HEK293T (cell line): ENCODE results near the gene KDM4C.
"Not testable (repeated sequence)": the region's sequence is repeated elsewhere in the genome, so short reads cannot be mapped to it uniquely, and the experiment has no call there.

Experiments used
- CTCF ChIA-PET: fragments of 350-600 bp; formaldehyde crosslinking; extraction: SDS; loops from one replicate; lab custom pipeline; 2021; ENCODE audit warnings: antibody characterized with exemption, inconsistent platforms; lab: Yijun Ruan, JAX
- POLR2A ChIA-PET: fragments of 350-600 bp; formaldehyde crosslinking; extraction: SDS; loops from one replicate; lab custom pipeline; 2020; ENCODE audit warnings: antibody characterized with exemption, inconsistent platforms; lab: Yijun Ruan, JAX
- DNase-seq: peaks from one replicate; pipeline ENCODE4 v3.0.0; 2012; ENCODE audit warnings: mixed read lengths; ENCODE audit errors: extremely low spot score
- ARNT ChIP-seq: fragments of 450-650 bp; IDR thresholded peaks from 2 replicates; pipeline ENCODE4 v1.6.1; 2017; ENCODE audit warnings: mild to moderate bottlenecking
- BHLHE40 ChIP-seq: fragments of 450-650 bp; IDR thresholded peaks from 2 replicates; pipeline ENCODE4 v1.6.1; 2016; ENCODE audit warnings: mild to moderate bottlenecking, moderate library complexity, borderline replicate concordance
- CTBP1 ChIP-seq: fragments of 450-650 bp; IDR thresholded peaks from 2 replicates; pipeline ENCODE4 v1.6.1; 2016; ENCODE audit warnings: borderline replicate concordance
- ELF4 ChIP-seq: fragments of 450-650 bp; IDR thresholded peaks from 2 replicates; pipeline ENCODE4 v1.6.1; 2017; ENCODE audit warnings: antibody characterized with exemption
- FOXA1 ChIP-seq: fragments of 450-650 bp; IDR thresholded peaks from 2 replicates; pipeline ENCODE4 v1.6.1; 2016; ENCODE audit warnings: mild to moderate bottlenecking
- FOXK2 ChIP-seq: fragments of 450-650 bp; IDR thresholded peaks from 2 replicates; pipeline ENCODE4 v1.6.1; 2016; ENCODE audit warnings: mild to moderate bottlenecking
- FOXM1 ChIP-seq: fragments of 450-650 bp; IDR thresholded peaks from 2 replicates; pipeline ENCODE4 v1.6.1; 2017; ENCODE audit warnings: mild to moderate bottlenecking, borderline replicate concordance
- HDGF ChIP-seq: fragments of 450-650 bp; IDR thresholded peaks from 2 replicates; pipeline ENCODE4 v1.6.1; 2017; ENCODE audit warnings: antibody characterized with exemption, borderline replicate concordance
- L3MBTL2 ChIP-seq: fragments of 450-650 bp; conservative IDR thresholded peaks from 2 replicates; pipeline ENCODE4 v1.6.1; 2016; ENCODE audit warnings: mild to moderate bottlenecking
- LEF1 ChIP-seq: fragments of 450-650 bp; IDR thresholded peaks from 2 replicates; pipeline ENCODE4 v1.6.1; 2017; ENCODE audit warnings: mild to moderate bottlenecking, borderline replicate concordance
- NFRKB ChIP-seq: fragments of 450-650 bp; IDR thresholded peaks from 2 replicates; pipeline ENCODE4 v1.6.1; 2016; ENCODE audit warnings: mild to moderate bottlenecking, moderate library complexity
- SP1 ChIP-seq: fragments of 450-650 bp; IDR thresholded peaks from 2 replicates; pipeline ENCODE4 v1.6.1; 2017
- SUZ12 ChIP-seq: fragments of 450-650 bp; IDR thresholded peaks from 2 replicates; pipeline ENCODE4 v1.6.1; 2016; ENCODE audit warnings: mild to moderate bottlenecking
- TARDBP ChIP-seq: fragments of 450-650 bp; IDR thresholded peaks from 2 replicates; pipeline ENCODE4 v1.6.1; 2016
- ZNF384 ChIP-seq: fragments of 450-650 bp; IDR thresholded peaks from 2 replicates; pipeline ENCODE4 v1.6.1; 2016
- TF ChIP-seq, protein P1 (sequence below): fragments of 450-650 bp; IDR thresholded peaks from 2 replicates; pipeline ENCODE4 v1.6.1; 2016

Gene KDM4C

DNA sequence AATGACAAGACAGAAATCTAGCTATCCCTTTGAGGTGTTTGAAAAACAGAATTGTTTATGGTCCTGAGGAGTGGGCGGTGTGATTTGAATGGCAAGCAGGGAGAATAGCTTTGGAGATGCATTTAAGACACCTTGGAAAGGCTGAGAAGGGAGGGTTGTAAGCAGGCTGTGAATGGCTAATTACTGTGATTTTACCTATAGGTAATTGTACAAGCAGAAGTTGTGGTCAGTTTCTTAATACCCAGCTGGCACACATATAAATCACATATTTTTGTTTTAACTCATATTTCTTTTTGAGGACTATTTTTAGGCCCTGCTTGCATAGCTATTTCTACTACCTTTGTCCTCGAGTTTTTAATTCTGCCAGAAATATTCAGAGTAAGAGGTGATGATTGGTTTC, 248.6 kb downstream of the KDM4C start:
- POLR2A ChIA-PET = no interaction called here
- CTCF ChIA-PET = no interaction called here
- no peak for DNase-seq
- TF ChIP-seq HDGF = no peak
- TF ChIP-seq NFRKB = no peak
- TF ChIP-seq BHLHE40 = no peak
- TF ChIP-seq TARDBP = no peak
- TF ChIP-seq, protein P1, sequence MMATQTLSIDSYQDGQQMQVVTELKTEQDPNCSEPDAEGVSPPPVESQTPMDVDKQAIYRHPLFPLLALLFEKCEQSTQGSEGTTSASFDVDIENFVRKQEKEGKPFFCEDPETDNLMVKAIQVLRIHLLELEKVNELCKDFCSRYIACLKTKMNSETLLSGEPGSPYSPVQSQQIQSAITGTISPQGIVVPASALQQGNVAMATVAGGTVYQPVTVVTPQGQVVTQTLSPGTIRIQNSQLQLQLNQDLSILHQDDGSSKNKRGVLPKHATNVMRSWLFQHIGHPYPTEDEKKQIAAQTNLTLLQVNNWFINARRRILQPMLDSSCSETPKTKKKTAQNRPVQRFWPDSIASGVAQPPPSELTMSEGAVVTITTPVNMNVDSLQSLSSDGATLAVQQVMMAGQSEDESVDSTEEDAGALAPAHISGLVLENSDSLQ = no peak
- no peak for TF ChIP-seq CTBP1
- TF ChIP-seq FOXA1 = no peak
- TF ChIP-seq FOXM1 = no peak
- TF ChIP-seq L3MBTL2 = no peak
- no peak for TF ChIP-seq ZNF384
- no peak for TF ChIP-seq LEF1
- TF ChIP-seq SP1 = no peak
- TF ChIP-seq ARNT = no peak
- no peak for TF ChIP-seq ELF4
- no peak for TF ChIP-seq FOXK2

DNA sequence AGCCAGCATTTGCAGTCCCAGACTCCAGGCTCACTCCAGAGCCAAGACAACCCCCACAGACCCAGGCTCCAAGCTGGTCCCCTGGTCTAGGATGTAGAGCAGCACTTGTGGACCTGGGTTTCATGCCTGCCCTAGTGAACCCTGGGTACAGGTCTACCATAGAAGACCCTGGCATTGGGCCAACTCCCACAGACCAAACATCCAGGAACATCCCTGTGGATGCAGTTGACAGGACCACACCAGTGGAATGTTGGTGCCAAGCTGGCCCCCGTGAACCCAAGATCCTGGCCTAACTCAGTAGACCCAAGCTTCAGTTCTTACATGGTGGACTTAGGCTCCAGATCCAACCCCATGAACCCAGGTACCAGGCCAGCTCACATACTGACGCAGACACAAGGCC, 250.6 kb downstream of the KDM4C start:
- DNase-seq = no peak
- TF ChIP-seq, protein P1 = no peak
- TF ChIP-seq L3MBTL2 (no peak), SP1 (no peak), CTBP1 (no peak), FOXA1 (no peak), ZNF384 (no peak), ELF4 (no peak), HDGF (no peak), FOXM1 (no peak), LEF1 (no peak), FOXK2 (no peak)
- CTCF ChIA-PET = interaction anchor here (0.6 kb wide), 1 partner anchor 179 kb away, joined by 3 read pairs; no protein-coding TSS in a partner anchor
- POLR2A ChIA-PET = no interaction called here

DNA sequence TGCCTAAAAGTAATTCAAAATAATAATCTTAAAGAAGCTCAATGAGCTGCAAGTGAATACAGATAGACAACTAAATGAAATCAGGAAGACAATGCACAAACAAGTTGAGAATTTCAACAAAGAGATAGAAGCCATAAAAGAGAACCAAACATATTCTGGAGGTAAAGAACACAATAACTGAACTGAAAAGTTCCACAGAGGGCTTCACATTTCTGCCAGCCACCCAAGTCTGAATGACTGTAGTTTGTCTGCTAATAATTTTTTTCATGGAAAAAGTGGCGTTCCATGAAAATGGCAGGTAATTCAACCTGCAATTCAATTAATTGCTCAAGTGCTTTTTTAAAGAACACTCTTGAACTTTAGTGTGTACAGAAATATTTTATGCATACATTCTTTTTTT, 251.3 kb downstream of the KDM4C start:
- CTCF ChIA-PET = interaction anchor here (0.6 kb wide), 1 partner anchor 180 kb away, joined by 3 read pairs; no protein-coding TSS in a partner anchor

DNA sequence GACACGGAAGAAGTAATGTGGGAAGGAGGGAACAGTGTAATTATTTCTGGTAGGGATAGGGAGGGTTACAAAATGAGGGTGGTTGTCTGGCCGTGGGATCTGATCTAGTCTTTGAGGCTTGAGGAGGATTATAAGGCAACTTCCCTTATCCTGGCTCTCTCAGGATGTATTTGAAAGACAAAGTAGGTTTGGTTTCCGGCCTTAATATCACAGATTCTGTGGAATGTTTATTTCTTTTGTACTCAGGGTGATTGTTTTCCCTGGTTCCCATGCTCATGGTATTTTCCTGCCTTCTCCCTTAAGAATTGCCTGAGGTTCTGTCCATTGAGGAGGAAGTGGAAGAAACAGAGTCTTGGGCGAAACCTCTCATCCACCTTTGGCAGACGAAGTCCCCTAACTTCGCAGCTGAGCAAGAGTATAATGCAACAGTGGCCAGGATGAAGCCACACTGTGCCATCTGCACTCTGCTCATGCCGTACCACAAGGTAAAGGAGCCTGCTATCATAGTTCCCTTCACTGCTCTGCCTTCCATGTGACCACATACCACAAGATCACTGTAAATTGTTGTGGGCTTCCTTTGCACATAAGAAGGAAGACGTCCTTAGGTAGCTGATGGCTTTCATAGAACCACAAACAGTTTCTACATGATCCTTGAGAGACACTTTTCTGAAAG, 253.8 kb downstream of the KDM4C start:
- POLR2A ChIA-PET = no interaction called here
- TF ChIP-seq SP1 (no peak), BHLHE40 (no peak), NFRKB (no peak), LEF1 (no peak), ZNF384 (no peak), FOXM1 (no peak)
- CTCF ChIA-PET = no interaction called here
- DNase-seq = no peak

More for the DNA sequence above, 251.3 kb downstream of the KDM4C start:
- POLR2A ChIA-PET = no interaction called here
- DNase-seq = no peak
- TF ChIP-seq ARNT (no peak), SUZ12 (no peak), FOXK2 (no peak)

DNA sequence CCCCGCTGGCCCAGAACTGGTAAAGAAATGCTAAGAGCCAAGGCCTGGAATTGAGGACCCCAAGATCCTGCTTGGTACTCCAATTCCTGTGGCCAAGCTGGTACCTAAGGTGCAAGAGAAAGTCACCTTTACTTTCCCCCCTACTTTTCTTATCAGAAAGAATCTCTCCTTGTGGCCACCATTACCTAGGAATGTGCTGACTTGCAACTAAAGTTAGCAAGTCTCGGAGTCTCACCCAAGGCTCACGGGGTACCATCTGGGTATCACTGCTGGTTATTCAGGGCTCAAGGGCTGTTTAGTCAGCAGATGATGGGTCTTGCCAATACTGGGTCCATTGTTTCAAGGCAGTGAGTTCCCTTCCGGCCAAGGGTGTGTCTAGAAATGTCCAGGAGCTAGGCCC, 270.2 kb downstream of the KDM4C start:
- ChIA-PET CTCF (no interaction called here), POLR2A (no interaction called here)
- DNase-seq = no peak
- TF ChIP-seq SP1 (no peak), ELF4 (no peak), FOXM1 (no peak), FOXK2 (no peak)

DNA sequence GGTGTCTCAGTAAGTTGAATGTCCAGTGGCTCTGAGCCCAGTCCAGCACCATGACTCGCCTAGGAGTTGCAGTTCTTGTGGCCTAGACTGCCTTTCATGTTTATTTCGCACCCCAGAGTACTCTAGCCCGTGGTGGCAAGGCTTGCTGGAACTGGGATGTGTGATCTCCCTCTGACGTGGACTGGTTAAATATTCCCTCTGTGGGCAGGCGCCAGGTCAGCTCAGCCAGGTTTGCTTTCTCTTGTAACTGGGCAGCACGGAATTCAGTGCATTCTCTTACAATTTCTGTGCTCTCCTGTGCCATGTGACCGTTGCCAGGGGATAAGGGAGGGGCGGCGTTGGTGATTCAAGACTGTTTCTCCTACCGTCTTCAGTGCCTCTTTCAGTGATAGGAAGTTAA, 270.8 kb downstream of the KDM4C start:
- POLR2A ChIA-PET = no interaction called here
- no peak for DNase-seq
- CTCF ChIA-PET = no interaction called here
- no peak for TF ChIP-seq LEF1
- no peak for TF ChIP-seq CTBP1
- TF ChIP-seq FOXA1 = no peak
- no peak for TF ChIP-seq ARNT
- no peak for TF ChIP-seq SP1
- TF ChIP-seq ZNF384 = no peak
- no peak for TF ChIP-seq L3MBTL2
- TF ChIP-seq SUZ12 = no peak
- TF ChIP-seq ELF4 = no peak
- no peak for TF ChIP-seq FOXK2
- no peak for TF ChIP-seq HDGF
- TF ChIP-seq TARDBP = no peak
- TF ChIP-seq, protein P1 = no peak
- TF ChIP-seq FOXM1 = no peak
- TF ChIP-seq BHLHE40 = no peak
- no peak for TF ChIP-seq NFRKB

DNA sequence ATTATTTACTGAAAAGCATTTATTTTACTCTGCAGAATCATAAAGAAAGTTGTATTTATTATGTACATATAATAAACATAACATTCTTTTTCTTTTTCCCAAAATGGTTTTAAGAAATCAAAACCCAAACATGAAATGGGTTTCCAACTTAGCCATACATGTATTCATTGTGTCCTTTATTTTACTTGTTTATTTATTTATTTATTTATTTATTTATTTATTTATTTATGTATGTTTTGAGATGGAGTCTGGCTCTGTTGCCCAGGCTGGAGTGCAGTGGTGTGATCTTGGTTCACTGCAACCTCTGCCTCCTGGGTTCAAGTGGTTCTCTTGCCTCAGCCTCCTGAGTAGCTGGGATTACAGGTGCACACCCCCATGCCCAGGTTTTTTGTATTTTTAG, 273.2 kb downstream of the KDM4C start:
- POLR2A ChIA-PET, DNase-seq, CTCF ChIA-PET: not testable (repeated sequence)
